Loucy (cell line): ENCODE measurements around the gene MINDY2.

Source experiments
- H2AFZ ChIP-seq: fragments of 200-600 bp; sonication (generic); 2 replicates; pipeline ENCODE4 v1.6.0; 2016; ENCODE audit warnings: antibody characterized with exemption, mild to moderate bottlenecking, low read length, moderate library complexity
- H3F3A ChIP-seq: fragments of 200-600 bp; 2 replicates; pipeline ENCODE4 v1.6.0; 2016; ENCODE audit warnings: antibody characterized with exemption, low read depth, mild to moderate bottlenecking
- H3K27me3 ChIP-seq: fragments of 200-600 bp; sonication (generic); 2 replicates; pipeline ENCODE4 v1.6.1; 2014; ENCODE audit warnings: low read length, mild to moderate bottlenecking; ENCODE audit not compliant: insufficient read depth, poor library complexity, severe bottlenecking
- H3K36me3 ChIP-seq: fragments of 200-600 bp; sonication (generic); 2 replicates; pipeline ENCODE4 v1.6.1; 2016; ENCODE audit warnings: low read length; ENCODE audit not compliant: insufficient read depth
- H3K4me1 ChIP-seq: fragments of 200-600 bp; sonication (generic); 2 replicates; pipeline ENCODE4 v1.5.1; 2014; ENCODE audit warnings: low read length, mild to moderate bottlenecking; ENCODE audit not compliant: insufficient read depth, poor library complexity, severe bottlenecking
- H3K4me2 ChIP-seq: fragments of 200-600 bp; sonication (generic); 2 replicates; pipeline ENCODE4 v1.6.0; 2014; ENCODE audit warnings: antibody characterized with exemption, low read length, low read depth, mild to moderate bottlenecking; ENCODE audit not compliant: poor library complexity, severe bottlenecking
- H3K4me3 ChIP-seq: fragments of 200-600 bp; sonication (generic); 2 replicates; pipeline ENCODE4 v1.5.1; 2014; ENCODE audit warnings: low read length, mild to moderate bottlenecking, mixed read lengths; ENCODE audit not compliant: poor library complexity, severe bottlenecking
- H3K79me2 ChIP-seq: fragments of 200-600 bp; sonication (generic); 2 replicates; pipeline ENCODE4 v1.6.1; 2014; ENCODE audit warnings: low read length; ENCODE audit not compliant: insufficient read depth
- H3K9ac ChIP-seq: fragments of 200-600 bp; sonication (generic); 2 replicates; pipeline ENCODE4 v1.6.0; 2014; ENCODE audit warnings: mild to moderate bottlenecking, low read depth, low read length, moderate library complexity; ENCODE audit not compliant: poor library complexity, severe bottlenecking
- H3K9me2 ChIP-seq: fragments of 200-600 bp; sonication (generic); replicated peaks from 2 replicates; pipeline ENCODE4 v1.6.1; 2016; ENCODE audit warnings: low read depth, low read length, mixed read lengths
- H3K9me3 ChIP-seq: fragments of 200-600 bp; sonication (generic); 2 replicates; pipeline ENCODE4 v1.6.1; 2014; ENCODE audit warnings: mild to moderate bottlenecking, antibody characterized with exemption, low read length, low read depth; ENCODE audit not compliant: insufficient read depth
- H4K20me1 ChIP-seq: fragments of 200-600 bp; sonication (generic); 2 replicates; pipeline ENCODE4 v1.6.0; 2014; ENCODE audit warnings: antibody characterized with exemption, low read length, mild to moderate bottlenecking; ENCODE audit not compliant: insufficient read depth, poor library complexity, severe bottlenecking
- CTCF ChIP-seq: fragments of 200-600 bp; sonication (generic); conservative IDR thresholded peaks from 2 replicates; pipeline ENCODE4 v1.5.1; 2014; ENCODE audit warnings: mild to moderate bottlenecking, antibody characterized with exemption, low read length
- EZH2phosphoT487 ChIP-seq: fragments of 200-600 bp; IDR thresholded peaks from 2 replicates; pipeline ENCODE4 v1.6.1; 2018; ENCODE audit warnings: antibody characterized with exemption, mild to moderate bottlenecking, moderate library complexity, borderline replicate concordance

MINDY2 gene

DNA sequence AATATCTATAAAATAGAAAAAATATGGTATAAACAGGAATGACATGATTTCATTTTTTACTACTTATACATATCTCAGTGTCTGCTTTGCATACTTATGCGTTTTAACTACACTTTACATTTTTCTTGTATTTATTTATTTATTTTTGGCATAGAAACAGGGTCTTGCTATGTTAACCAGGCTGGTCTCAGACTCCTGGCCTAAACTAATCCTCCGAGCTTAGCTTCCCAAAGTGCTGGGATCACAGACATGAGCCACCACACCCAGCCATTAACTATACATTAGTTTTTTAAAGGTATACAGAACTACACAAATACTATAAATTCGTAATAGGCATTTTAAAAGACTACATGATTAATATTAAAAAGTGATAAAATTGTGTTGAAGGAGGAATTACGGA is 30.7 kb upstream of the MINDY2 start:
- Histone ChIP-seq H3K27me3 (no peaks in the 10 kb centered on the region), H3K9me2 (no peaks in the 10 kb centered on the region), H3K9me3 (no peaks in the 10 kb centered on the region), H3F3A (0 out of 2 replicates have a peak, but pooled peaks cover 2% of the 10 kb centered on the region), H3K9ac (no peak overlapping the region), H3K79me2 (peaks cover 99% of the 10 kb centered on the region), H3K36me3 (no peaks in the 10 kb centered on the region), H3K4me2 (peak overlapping the region; percentile 99), H4K20me1 (peaks cover 96% of the 10 kb centered on the region), H3K4me3 (peak overlapping the region; percentile 84), H3K4me1 (peaks cover 82% of the 10 kb centered on the region), H2AFZ (no peak overlapping the region)
- no peak for TF ChIP-seq CTCF
- TF ChIP-seq EZH2phosphoT487, result no peak

DNA sequence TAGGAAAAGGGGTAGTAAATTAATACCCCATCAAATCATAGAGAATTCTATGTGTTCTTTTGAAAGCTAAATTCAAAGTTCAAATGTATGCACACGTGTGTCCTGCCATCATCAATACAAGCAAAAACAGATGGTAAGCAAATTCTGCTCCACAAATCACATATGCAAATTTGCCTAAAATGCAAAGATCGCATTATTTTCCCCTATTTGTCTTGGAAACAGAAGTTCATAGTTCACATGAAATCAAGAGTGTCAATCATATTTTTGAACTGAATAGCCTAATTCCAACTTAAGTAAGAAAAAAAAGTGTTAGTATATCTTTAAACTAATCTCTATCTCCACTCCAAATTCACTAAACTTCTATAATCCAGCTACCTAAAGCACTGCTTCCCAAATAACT is 30.1 kb upstream of the MINDY2 start:
- peaks cover 86% of the 10 kb centered on the region for H3K4me1 ChIP-seq
- TF ChIP-seq EZH2phosphoT487 (no peak), CTCF (no peak)
- peak overlapping the region; percentile 99 for H3K4me2 ChIP-seq
- H3K9me3 ChIP-seq, result no peaks in the 10 kb centered on the region
- H3K79me2 ChIP-seq, result peaks cover 99% of the 10 kb centered on the region
- no peak overlapping the region for H2AFZ ChIP-seq
- H3K4me3 ChIP-seq, result peak overlapping the region; percentile 84
- peaks cover 96% of the 10 kb centered on the region for H4K20me1 ChIP-seq
- no peaks in the 10 kb centered on the region for H3K36me3 ChIP-seq
- no peaks in the 10 kb centered on the region for H3K9me2 ChIP-seq
- H3K27me3 ChIP-seq, result no peaks in the 10 kb centered on the region
- H3F3A ChIP-seq, result 0 out of 2 replicates have a peak, but pooled peaks cover 2% of the 10 kb centered on the region
- peak overlapping the region; percentile 15 for H3K9ac ChIP-seq

DNA sequence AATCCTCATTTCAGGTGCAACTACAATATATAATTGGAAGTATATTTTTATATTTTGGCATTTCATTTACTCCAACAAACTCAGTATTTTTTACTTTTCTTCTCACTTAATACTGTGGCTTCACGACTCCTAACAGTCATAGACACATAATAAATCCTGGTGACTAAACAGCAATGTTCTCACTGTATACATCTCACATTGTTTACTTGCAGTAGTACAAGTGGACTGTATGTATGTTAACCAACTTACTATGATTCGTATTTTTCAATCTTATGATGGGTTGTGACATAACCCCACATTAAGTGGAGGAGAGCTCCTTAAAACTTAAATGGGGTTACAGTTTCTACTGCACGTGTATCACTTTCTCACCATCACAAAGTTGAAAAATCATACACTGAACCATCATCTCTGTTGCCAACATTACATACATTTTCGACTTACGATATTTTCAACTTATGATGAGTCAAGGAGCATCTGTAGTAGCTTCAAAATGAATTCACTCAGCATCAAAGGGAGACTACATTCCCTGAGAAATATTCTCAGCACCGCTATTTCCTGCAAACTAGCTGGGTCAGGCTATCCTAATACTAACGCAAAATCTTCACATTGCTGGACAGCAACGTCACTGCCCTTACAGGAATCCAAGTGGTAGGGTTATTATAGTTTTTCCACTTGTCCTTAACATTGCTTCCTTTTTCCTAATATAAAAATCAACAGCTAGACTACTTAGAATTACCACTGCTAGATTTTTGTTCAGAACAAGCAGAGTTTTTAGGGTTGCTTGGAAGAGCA is 28.9 kb upstream of the MINDY2 start:
- Histone ChIP-seq H3K9ac (peak overlapping the region; percentile 24), H3K4me3 (peak overlapping the region; percentile 84), H3F3A (no peaks in the 10 kb centered on the region), H3K36me3 (no peaks in the 10 kb centered on the region), H3K4me1 (peaks cover 82% of the 10 kb centered on the region), H3K9me3 (no peaks in the 10 kb centered on the region), H3K27me3 (no peaks in the 10 kb centered on the region), H4K20me1 (peaks cover 96% of the 10 kb centered on the region), H3K79me2 (peaks cover 99% of the 10 kb centered on the region), H3K9me2 (no peaks in the 10 kb centered on the region), H3K4me2 (peak overlapping the region; percentile 99), H2AFZ (no peak overlapping the region)
- TF ChIP-seq EZH2phosphoT487 (no peak), CTCF (no peak)
